ENCODE measurements around the gene QSOX2.
A peak's percentile ranks its signal among the peaks of the same experiment; 100 is the strongest.
"Not testable (repeated sequence)": the region's sequence is repeated elsewhere in the genome, so short reads cannot be mapped to it uniquely, and the experiment has no call there.

Gene QSOX2

DNA sequence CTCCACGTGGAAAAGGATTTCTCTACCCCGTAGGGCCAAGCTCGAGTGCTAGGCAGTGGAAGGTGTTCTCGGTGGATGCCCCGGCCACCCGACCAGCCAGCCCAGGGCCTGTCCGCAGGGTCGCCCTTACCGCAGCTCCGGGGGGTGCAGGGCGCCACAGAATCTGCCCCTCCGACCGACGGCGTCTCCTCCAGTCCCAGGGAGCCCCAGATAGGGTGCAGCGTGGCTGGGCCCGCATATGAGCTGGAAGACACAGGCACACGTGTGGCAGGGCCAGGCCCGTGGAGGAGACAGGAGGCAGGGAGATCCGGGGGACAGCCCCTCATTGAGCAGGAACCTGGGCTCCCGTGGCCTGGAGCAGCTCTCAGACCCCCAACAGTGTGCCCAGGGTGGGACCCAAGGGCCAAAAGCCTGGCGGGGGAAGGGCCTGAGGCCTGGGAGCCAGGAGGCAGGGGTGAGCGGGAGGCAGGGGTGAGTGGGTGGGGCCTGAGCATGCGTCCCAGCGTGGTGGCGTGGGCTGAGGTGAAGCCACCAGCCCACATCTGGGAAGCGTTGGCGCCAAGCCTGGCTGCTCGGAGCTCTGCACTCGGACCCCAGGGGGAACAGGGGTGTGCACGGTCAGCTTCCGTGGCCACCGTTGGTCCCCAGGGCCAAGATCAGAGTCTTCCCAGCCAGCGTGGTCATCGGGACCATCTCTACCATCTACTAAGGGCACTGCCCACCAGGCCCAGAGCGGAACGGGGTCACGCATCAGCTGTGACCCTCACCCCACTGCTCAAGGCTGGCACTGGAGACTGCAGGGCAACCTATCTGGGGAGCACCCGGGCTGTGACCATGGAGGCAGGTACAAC, 36.0 kb upstream of the QSOX2 start:
- no peak for DNase-seq

DNA sequence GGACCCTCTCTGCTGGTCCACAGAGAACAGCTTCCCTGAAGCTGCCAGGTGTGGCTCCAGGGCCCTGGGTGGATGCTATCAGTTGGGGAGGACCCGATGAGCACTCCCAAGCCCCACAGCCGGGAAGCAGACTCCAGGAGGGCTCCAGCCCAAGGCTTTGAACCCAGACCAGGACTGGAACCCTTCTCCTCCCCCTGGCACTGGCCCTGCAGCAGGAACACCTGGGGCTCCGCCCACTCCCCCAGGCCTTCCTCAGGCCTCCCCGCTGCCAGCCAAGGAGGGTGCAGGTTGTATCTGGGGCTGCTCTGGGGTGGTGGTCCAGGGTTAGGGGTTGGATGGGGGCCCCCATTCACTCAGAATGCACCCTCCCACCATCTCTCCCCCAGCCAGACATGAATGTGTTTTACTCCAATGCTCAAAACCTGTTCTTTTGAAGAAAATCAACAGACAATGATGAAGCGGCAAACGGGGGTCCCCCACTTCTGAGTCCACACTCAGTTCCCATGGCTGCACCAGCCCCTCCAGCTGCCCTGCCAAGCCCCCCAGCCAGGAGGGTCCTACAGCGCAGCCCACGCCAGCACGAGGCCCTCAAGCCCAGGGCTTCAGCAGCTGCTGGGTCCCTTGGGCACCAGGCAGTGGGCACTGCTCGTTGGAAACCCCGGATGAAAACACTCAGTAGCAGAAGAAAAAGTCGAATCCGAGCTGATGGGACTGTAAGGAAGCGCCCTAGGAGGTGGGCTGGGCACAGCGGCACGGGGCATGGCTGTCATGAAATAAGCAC, 35.1 kb upstream of the QSOX2 start:
- DNase-seq = no peak

DNA sequence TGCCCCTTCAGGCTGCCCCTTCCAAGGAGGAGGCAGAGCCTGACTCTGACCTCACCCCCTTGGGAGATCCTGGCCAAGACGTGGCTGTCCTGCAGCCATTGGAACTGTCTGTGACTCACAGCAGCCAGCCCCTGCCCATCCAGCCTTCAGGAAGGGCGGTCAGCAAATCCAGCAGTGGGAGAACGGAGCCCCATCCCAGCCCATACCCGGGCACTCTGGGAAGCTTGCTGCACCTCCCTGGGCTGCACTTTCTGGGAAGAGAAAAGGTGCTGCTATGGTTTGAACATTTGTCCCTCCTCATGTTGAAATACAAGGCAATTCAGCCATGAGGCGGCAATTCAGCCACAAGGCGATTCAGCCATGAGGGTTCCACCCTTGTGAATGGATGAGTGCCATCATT, 33.9 kb upstream of the QSOX2 start:
- DNase-seq = no peak

DNA sequence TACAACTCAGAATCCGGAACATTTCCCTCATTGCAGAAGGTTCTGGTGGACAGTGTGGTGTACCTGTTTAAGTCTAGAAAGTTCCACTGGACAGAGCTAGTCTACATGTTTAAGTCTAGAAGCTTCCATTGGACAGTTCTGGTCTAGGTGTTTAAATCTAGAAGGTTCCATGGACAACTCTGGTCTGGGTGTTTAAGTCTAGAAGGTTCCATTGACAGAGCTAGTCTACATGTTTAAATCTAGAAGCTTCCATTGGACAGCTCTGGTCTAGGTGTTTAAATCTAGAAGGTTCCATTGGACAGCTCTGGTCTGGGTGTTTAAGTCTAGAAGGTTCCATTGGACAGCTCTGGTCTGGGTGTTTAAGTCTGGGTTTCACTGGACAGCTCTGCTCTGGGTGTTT, 33.3 kb upstream of the QSOX2 start:
- DNase-seq = no peak

DNA sequence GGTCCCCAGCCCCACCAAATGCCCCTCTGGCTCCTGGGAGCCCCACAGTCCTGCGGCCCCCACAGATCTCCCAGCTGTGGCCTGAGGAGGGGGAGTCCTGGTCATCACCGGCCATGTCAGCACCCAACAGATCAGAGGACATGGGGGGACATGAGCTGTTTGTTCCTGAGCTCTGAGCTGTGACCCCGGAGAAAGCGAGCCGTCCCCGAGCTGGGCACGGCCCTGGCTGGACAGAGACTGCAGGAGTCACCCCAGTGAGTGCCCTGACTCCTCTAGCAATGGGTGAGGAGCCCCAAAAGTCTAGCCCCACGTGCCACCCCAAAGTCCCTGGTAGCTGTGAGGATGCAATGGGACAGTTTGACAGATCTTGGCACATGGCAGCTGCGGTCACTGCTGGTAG, 32.6 kb upstream of the QSOX2 start:
- no peak for DNase-seq

DNA sequence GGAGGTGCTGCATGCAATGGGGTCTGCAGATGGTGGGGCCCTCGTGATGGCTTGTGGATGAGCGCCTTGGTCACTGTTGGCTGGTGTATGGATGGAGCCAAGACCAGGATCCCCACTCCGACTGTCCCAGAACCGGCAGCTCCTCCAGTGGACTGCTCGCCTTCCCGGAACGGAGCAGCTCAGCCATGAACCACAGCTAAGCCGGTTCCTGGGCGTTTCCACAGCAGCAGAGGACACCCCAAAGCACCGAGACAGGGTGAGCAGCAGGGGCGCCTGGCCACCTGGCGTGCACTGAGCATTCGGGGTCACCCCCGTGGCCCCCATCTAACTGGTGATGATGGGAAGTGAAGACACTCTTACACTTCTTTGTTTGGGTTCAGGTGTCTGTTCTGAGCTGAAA, 32.1 kb upstream of the QSOX2 start:
- no peak for DNase-seq

DNA sequence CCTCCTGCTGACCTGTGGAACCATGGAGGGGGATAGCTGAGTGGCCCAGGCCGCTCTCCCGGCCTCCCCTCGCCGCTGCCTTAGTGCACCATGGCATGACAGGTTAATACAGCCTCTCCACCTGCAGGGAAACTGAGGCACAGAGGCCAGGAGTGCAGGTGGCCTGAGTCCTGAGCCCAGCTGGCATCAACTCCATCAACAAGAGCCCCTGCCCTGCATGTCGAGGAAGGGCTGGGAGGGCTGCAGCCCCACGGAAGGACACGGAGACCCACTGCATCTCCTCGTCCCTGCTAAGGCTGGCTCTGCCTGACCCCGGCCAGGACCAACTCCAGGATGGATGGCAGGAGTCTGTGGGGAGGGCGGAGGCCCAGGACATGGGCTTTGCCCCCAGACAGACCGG, 31.1 kb upstream of the QSOX2 start:
- DNase-seq = no peak

DNA sequence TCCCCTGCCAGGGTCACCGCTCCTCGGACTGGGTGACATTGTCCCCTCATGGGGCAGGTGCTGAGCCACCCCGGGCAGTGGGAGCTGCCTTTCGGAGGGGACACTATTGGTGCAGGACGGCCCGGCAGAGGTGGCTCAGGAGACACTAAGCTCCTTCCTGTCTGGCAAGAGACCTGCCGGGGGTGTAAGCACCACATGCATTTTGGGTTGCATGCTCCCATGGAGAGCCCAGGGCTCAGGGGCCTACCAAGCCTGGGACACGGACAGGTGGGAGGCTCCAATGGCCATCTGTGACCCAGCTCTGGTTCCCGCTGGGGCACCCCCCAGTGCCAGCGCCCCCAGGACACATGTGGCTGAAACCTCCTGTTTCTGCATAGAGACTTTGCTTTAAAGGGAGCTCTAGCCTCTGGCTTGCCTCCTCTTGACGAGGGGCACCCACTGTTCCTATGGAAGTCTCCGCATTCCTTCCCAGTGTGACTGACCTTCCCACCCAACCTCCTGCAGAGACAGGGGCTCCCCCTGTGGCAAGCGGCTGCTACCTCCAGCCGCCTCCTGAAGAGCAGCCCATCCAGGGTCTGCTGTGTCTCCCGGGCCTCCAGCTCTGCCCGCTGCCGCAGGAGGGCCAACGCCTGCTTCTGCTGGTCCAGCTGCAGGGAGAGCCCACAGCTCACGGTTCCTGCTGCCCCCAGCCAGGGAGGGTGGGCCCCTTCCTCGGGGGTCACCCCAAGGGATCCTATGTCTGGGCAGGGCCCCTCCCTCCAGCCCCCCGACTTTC, 30.2 kb upstream of the QSOX2 start:
- no peak for DNase-seq

DNA sequence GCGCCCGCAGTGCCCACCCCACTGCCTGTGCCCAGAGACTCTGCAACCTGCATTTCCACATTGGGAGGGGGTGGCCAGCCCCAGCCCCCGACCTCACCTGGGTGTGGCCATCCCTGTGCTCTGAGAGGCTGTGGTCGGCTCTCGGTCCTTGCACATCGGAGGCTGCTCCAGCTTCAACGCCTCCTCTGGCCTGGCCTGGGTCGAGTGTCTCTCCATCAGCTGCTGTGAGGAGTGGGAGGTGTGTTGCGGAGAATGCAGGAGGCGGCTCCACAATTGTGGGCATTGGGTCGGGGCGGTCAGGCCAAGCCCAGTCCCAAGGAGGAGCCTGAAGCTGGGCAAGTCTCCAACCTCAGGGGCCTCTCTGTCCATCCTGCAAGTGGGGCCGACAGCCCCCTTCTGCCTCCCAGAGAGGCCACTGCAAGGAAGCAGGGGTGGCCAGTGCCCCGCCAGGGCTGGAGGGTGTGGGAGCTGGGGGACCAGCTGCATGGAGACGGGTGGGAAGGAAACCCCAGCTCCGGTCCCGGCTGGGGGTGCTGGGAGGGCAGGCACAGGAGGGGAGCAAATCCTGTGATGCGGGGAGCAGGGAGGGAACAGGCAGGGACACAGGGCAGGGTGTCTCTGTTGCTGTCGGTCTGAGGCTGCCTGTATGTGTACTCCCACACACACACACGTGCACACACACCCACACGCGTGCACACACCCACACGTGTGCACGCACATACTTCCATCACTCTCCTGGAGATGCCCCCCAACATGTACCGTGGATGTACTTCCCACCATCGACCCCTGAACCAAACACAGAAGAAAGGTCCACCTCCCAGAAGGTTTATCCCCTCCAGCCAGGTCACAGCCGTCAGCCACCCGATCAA, 29.4 kb upstream of the QSOX2 start:
- no peak for DNase-seq

DNA sequence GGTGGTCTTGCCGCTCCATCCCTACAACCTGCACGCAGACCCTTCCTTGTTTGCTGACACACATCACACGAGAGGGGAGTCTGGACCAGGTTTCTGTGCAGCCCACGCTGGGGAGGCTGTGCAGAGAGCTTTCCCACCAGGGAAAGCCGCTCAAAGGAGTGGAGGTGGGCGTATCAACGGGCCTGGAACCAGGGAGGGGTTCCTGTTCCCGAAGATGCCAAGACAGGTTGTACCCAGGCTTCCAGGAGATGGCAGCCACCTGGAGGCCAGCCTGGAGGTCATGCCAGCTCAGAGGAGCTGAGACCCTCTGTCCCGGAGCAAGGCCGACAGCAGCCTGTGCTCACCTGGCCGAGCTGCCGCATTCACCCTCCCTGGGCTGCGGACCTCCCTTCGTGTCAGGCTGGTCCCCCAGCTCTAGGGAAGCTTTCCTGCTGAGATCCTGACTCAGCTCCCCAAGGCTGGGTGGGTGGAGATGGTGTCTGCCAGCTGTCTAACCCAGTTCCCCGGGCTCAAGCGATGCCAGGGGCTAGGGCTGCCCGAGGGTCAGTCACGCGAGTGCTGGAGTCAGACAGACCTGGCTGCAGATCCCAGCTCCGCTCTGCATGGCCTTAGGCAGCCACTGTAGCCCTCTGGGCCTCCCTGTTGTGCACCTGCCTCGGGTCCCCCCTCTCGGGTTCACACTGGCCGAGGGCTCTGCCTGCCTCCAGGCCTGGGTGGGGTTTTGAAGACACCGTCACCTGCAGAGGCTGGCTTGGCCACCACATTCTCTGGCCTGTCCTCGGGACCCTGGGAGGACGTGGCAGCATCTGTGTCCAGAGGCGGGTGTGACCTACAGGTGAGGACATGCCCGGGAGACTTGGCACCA, 28.5 kb upstream of the QSOX2 start:
- DNase-seq = no peak

DNA sequence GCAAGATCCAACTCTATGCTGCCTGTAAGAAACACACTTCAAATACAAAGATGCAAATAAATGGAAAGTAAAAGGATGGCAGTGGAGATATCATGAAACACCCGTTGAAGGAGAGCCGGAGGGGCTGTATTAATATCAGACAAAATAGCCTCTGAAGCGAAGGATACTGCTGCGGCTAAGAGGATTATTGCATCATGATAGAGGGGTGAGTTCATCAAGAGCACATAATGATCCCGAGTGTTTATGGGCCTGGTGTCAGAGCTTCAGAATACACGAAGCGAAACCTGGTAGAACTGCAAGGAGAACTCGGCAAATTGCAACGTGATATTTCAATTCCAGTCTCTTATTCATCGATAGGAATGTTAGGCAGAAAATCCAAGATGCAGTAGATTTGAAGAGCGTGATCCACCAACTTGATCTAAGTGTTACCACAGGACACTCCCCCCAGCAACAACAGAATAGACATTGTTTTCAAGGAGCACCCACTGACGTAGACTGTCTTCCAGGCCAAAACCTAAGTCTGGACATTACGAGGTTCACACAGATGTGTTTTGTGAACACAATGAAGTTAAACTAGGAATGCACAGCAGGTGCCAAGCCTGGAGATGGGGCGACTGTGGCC, 27.7 kb upstream of the QSOX2 start:
- DNase-seq = no peak

DNA sequence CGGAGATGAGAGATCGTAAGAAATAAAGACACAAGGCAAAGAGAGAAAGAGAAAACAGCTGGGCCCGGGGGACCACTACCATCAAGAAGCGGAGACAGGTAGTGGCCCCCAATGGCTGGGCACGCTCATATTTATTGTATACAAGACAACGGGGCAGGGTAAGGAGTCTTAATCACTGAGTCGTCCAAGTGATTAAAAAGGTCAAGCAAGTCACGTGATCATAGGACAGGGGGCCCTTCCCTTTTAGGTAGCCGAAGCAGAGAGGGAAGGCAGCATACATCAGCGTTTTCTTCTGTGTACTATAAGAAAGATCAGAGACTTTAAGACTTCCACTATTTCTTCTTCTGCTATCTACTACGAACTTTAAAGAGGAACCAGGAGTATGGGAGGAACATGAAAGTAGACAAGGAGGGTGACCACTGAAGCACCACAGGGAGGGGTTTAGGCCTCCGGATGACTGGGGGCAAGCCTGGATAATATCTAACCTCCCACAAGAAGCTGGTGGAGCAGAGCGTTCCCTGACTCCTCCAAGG, 24.6 kb upstream of the QSOX2 start:
- no peak for DNase-seq

DNA sequence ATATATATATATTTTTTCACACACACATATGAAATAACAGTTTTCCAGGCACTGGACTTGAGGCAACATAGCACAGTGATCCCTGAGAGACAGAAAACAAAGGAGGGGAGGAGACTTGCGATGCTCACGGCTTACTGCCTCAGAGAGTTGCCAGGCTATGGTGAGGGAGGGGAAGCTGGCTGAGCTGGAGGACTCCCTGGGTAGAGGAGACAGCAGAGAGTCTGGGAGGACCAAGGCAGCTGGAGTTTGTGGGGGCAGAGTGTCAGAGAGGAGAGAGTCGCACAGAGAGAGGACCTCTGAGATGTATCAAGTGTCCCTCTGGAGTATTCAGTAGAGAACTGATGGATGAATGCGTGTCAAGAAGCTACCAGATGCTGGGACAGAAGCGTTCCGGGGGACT, 23.1 kb upstream of the QSOX2 start:
- DNase-seq = no peak

DNA sequence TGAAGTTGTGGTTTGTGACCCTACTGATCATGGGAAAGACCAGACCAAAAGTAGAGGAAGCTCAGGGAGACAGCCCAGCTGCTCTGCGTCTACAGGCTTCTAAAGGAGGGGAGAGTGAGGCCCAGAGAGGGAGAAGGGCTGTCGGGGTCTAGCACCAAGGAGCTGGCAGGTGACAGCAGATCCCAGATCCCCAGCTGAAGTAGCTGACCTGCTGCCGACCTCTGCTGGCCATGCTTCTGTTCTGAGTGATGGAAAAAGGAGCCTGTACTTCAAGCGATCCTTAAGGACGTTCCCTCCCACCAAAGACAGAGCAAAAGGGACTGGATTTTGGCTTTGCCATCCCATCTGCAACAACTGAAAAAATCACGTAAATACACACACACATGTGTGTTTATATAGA, 22.7 kb upstream of the QSOX2 start:
- DNase-seq = no peak

DNA sequence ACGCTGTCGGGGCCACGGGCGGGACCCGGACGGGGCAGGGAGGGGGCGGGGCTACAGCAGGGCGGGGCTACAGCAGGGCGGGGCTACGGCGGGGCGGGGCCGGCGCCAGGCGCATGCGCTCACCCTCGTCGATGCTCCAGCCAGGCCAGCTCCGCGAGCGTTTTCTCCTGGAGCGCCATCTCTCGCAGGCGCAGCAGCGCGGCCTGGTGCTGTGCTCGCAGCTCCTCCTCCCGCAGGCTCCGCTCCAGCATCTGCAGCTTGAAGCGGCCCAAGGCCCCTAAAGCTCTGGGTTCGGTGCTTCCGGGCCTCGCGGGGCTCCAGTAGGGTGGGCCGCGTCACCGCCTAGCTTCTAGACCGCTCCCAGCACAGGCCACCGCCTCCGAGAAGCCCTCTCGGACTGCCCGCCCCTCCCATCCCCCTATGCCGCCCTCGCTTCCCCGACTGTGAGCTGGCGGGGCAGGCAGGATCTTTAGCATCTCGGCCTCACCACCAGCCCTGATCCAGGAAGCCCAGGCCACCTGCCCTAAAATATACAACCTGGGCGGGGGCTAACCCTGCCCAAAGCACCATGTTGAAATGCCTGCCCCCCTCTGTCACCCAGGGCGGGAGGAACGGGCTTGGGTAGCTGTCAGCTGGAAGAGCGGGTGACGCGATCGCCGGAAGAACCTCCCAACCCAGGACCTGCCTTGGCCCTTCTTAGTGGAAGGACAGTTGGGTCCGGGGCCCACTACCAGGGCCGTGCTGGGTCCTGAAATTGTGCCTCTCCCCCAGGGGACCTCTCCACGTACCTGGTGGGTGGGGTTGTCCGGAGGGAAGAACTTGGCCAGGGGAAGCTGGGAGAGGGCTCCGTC, 21.9 kb upstream of the QSOX2 start:
- DNase-seq = peak in 13 of 14 donors; percentile 10 to 84 (median 69)

DNA sequence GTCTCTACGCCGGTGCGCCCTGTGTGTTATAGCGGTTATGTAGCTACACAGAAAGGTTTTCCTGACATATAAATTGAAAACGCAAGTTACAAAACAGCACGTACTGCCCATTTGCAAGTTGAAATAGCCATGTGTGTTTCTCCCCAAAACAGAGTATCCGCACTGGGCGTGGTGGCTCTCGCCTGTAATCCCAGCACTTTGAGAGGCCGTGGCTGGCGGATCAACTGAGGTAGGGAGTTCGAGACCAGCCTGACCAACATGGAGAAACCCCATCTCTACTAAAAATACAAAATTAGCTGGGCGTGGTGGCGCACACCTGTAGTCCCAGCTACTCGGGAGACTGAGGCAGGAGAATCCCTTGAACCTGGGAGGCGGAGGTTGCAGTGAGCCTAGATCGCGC, 21.0 kb upstream of the QSOX2 start:
- not testable (repeated sequence) for DNase-seq

DNA sequence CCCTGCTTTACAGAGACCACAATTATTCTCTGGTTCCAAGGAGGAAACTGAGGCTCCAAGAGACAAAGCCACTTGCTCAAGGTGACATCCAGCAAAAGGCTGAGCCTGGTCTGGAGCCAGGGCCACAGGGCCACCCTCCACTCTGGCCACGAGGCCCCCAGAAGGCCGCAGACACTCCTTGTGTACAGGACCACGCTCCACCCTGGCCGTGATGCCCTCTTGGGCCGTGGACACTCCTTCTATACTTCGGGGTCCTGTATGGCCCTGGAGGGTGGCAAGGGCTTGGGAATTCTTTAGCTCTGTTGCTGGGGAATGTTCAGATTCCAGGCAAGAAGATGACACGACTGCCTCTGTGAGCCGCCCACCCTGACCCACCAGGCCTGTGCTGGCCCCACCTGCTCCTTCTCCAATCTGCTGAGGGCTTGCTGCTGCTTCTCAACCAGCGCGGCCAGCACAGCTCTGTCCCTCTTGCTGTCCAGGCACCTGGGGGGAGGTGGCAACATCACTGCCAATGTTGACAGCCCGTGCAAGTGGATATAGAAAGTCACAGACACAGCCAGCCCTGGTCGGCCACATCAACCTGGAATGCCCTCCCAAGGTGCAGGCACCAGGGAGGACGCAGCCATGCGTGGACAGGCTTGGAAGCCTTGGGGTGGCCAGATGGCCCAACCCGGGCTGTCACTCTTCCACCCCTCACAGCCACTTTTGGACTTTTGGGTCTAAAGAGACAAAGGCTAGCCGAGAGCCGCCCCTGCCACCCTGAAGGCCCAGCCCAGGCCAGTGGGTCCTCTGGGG, 20.1 kb upstream of the QSOX2 start:
- DNase-seq = peak in 1 of 14 donors; percentile 77

Data from C1 segment of cervical spinal cord (tissue), 14 donors.